Measurements from ENCODE around the gene MS4A4E.
A peak's percentile ranks its signal among the peaks of the same experiment; 100 is the strongest.
"Not testable (repeated sequence)": the region's sequence is repeated elsewhere in the genome, so short reads cannot be mapped to it uniquely, and the experiment has no call there.

MS4A4E gene

DNA sequence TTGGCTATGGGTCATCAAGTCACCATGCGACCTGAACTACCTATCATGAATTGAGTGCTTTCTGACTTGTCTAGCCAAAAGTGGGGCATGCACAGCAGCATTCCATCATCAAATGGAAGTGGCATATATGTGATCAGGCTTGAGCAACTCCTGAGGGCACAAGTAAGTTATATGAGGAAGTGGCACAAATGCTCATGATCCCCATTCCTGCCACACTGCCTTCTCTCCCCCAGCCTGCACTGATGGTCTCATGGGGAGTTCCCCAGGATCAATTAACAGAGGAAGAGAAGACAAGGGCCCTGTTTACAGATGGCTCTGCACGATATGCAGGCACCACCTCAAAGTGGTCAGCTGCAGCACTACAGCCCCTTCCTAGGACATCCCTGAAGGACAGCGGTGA is 21.8 kb downstream of the MS4A4E start:
- no peak for DNase-seq (ENCODE audit: low spot score)

- no peak for DNase-seq (ENCODE audit: low spot score)
These were observed 28.6 kb downstream of the MS4A4E start for GRCh38 chr11:60214386-60214785.

GRCh38 chr11:60211206-60211605 is 31.7 kb downstream of the MS4A4E start:
- DNase-seq (ENCODE audit: low spot score), result no peak

DNA sequence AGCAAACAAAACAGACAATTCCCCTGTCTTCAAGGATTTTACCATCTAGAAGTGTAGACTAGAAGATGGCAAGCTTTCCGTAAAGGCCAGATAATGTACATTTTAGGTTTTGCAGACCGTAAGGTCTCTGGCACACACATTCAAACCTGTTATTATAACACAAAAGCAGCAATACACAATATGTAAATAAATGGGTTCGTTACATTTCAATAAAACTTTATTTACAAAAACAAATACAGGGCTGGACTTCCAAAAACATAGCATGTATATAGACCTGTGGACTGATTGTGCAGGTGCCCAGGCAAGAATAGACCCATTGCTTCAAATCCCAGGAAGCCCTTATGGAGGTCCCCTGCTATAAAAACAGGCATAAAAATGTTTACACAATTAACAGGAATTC is 33.0 kb downstream of the MS4A4E start:
- DNase-seq (ENCODE audit: low spot score), result no peak

- no peak for DNase-seq (ENCODE audit: low spot score)
These were observed 34.0 kb downstream of the MS4A4E start for GRCh38 chr11:60208951-60209350.

- DNase-seq (ENCODE audit: low spot score), result peak; percentile 26
These were observed 34.6 kb downstream of the MS4A4E start for GRCh38 chr11:60208146-60208895.

GRCh38 chr11:60206616-60207015 is 36.3 kb downstream of the MS4A4E start:
- DNase-seq (ENCODE audit: low spot score), result no peak

DNA sequence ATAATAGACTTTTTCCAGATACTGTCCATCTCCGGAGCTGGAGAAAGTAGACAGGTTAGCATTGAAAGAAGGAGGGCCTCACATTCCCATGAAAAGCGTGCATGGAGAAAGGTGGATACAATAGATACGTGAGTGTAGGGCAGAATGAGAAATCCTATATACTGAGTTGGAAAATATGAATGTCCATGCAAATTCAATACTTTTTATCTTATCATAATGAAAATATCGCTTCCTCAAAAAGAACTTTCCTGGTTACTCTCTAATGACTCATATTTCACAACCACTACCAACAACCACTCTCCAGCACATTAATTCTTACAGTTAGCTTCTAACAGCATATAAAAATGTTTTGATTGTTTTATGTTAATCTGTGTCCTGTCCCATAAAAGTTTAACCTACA is 38.0 kb downstream of the MS4A4E start:
- DNase-seq (ENCODE audit: low spot score), result no peak

- DNase-seq (ENCODE audit: low spot score), result not testable (repeated sequence)
These were observed 41.6 kb downstream of the MS4A4E start for GRCh38 chr11:60201334-60201733.

DNA sequence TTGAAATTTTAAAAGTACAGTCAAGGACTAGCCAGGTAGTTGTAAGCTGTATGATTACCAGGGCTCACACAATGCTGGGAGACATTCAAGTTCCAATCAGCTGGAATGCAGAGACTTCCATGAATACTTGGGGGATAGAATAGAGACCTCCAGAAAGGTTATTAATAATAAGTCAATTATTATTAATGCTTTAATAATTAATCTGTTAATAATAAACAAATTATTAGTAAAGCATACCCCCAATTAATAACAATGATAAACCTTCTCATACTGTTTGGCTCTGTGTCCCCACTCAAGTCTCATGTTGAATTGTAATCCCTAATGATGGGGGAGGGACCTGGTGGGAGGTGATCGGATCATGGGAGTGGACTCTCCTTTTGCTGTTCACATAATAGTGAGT is 45.5 kb downstream of the MS4A4E start:
- no peak for DNase-seq (ENCODE audit: low spot score)

GRCh38 chr11:60195923-60196368 is 47.0 kb downstream of the MS4A4E start:
- no peak for DNase-seq (ENCODE audit: low spot score)

DNA sequence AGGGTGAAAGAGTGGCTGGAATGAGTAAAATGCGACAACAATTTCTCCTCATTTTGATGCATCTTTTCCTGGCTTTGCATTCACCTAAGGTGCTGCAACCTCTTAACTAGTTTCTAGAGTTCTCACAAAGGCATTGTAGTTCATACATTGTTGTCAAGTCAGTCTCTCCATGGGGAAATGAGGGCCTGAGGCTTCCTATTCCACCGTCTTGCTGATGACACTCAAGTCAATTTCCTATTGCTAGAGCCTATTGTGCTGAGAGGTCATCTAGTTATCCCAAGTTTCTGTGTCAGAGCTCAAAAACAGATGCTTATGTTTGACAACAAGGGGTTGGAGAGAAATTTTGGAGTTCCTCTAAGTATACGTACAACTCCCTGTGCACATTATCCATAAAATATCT is 48.4 kb downstream of the MS4A4E start:
- no peak for DNase-seq (ENCODE audit: low spot score)

DNA sequence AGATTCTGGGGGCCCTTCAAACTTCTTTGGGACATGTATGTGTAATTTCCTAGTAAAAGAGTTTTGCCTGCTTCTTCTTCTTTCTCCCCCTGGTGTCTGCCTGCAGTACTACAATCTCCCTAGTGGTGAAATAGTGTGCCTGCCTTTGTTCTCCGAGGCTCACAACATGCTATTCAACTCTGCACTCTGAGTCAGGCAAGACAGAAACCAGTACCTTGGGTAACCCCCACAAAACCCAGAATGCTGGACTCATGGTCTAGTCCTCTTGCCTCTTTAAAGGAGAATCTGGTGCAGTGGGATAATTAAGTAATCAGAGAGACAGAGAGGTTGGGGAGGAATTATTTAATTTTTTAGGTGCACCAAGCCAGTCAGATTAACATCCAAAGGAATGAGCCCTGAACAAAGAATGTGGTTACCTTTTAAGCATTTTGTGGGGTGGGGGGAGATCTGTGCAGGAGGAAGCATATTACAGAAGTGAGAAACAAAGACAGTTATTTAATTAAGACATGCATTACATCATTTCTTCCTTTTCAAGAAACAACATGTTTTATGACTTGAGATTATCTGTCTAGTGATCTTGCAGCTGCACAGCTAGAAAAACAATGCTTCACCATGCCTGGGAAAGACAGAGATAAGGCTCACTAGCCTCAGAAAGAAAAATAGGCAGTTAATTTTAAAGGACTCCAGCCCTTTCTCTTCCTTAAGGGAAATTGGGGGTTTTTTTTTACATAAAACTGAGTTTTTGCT is 49.1 kb downstream of the MS4A4E start:
- peak; percentile 67 for DNase-seq (ENCODE audit: low spot score)

DNA sequence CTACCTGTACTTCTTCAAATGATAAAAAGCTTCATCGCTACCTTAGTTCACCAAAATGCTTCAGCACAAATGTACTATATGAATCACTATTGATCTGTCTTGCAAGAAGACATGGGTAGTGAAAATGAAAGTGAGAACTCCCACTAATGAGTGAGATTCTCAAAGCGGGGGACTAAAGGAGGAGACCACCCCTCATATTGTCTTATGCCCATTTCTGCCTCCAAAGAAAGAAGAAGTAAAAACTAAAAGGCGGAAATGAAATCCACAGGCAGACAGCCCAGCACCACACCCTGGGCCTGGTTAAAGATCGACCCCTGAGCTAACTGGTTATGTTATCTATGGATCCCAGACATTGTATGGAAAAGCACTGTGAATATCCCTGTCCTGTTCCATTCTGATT is 50.4 kb downstream of the MS4A4E start:
- not testable (repeated sequence) for DNase-seq (ENCODE audit: low spot score)

GRCh38 chr11:60188481-60188880 is 54.5 kb downstream of the MS4A4E start:
- not testable (repeated sequence) for DNase-seq (ENCODE audit: low spot score)

DNA sequence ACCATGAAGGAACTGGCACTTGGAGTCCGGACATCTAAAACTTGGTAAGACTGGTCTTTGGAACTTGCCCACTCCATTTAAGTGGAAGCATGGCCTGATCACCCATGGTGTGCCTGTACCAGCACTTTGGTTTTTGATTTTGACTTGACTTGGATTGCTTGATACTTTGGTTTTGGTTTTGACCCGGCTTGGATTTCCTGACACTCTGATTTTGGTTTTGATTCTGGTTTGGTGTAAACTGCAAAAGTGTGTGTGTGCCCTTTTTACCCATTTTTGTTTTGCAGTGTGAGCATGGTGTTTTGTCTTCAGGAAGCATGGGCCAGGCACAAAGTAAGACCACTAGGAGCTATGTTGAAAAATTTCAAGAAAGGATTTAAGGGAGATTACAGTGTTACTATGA is 56.8 kb downstream of the MS4A4E start:
- not testable (repeated sequence) for DNase-seq (ENCODE audit: low spot score)

- not testable (repeated sequence) for DNase-seq (ENCODE audit: low spot score)
These were observed 57.5 kb downstream of the MS4A4E start for GRCh38 chr11:60185512-60185827.

DNA sequence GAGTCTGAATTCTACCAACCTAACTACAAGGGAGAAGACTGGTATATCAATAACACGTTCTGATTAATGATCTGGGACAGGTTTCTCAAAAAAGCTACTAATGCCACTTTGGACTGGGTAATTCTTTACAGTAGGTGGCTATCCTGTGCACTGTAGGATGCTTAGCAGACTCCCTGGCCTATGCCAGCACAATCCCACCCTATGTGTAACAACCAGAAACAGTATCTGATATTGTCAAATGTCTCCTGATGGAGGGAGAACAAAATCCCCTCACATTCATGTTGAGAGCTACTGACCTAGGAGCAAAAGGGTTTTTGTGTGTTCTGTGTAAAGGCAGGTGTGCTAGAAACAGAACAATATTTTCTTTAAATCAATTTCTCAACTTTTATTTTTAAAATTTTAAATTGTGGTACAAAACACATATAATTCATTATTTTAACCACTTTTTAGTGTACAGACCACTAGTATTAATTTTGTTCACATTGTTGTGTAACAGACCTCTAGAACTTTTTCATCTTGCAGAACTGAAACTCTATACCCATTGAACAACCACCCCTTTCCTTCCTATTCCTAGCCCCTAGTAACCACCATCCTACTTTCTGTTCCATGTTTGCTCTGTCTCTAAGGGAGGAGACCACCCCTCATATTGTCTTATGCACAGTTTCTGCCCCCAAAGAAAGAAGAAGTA is 58.0 kb downstream of the MS4A4E start:
- DNase-seq (ENCODE audit: low spot score), result no peak

DNA sequence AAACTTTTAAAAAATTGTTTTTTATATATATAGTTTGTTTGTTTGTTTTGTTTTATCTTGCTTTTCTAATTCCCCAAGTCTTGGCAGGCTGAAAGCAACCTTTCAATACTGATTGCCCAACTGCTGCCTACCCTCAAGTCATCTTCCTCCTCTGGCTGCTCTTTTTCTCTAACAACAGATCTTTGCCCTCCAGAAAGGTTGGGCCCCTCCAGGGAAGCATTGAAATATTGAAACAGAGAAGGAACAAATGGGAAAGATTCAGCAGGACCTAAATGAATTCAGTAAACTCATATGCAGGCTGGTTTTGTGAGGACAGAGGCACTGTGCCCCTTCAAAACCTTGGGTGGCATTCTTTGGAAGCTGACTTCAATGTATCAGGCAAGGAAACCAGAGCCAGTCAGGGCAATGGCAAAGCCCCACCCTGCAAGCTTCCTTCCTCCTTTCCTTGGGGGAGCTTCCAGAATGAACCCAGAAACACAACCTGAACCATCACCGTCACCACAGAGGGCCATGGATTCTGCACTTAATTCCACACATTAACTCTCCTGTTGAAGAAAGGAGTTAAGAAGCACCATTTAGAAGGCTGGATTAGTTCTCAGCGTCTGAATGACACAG is 59.2 kb downstream of the MS4A4E start:
- no peak for DNase-seq (ENCODE audit: low spot score)

DNA sequence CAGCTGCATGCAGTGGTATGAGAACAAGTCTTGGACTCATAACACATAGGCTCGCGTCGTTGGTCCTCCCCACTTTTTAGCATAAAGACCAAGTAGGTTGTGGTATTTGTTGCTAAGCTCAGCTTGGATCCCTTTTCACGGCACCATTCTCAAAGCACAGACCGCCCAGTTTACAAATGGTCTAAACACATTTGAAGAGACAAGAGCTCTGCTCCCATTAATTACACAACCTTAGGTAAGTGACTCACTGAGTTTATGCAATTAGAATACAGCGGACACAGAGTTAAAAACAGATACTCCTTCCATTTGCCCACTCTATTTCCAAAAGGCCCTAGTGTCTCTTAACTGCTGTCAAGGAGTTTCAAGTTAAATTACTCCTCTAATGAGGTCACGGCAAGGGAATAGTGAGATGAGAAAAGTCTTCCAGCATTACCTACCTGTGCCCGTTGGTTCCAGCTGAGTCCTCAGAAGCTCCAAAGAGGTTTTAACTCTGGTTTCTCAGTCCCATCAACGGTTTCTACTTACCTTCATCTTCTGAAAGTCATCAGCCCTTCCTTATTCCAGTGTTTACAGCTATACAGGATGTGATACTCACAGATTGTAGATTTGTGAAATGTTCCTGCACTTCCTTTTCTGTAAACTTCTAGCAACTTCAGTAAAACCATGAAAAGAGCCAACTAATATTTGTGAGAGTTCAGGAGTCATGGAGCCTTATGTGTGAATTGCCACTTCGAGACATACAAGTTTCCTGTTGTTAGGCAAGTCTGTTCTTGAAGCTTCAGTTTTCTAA is 60.2 kb downstream of the MS4A4E start, which contains the start of gene MS4A6A:
MS4A6A (minus strand) TSS at position 543 of the 790 bp plus-strand sequence. CDS start 1,356 bp downstream, outside the sequence.
- DNase-seq (ENCODE audit: low spot score), result no peak

DNA sequence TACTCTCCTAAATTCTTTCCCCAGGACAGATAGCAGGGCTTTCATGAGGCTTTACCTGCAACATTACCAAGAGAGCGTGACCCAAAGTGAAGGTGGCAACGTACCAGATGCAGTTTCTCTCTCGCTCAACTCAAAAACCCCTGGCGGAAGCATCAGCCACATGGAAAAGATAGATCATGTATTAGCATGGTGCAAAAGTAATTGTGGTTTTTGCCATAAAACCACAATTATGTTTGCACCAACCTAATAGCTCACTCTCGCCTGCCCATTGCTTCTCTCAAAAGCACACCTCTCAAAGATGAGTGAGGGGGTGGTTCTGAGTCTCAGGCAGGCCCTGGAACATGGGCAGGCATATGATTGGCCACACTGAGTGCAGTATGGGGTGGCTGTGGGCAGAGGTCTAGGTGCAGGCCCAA is 67.1 kb downstream of the MS4A4E start:
- DNase-seq (ENCODE audit: low spot score), result no peak

GRCh38 chr11:60172011-60172410 is 70.9 kb downstream of the MS4A4E start:
- no peak for DNase-seq (ENCODE audit: low spot score)

Data from kidney tubule cell (primary cell).